ENCODE results near the gene RPL26. TPM values are rescaled to one million over a fixed set of nuclear protein-coding genes. Genes with fewer than 3 reads are reported as not detected.
"Not testable (repeated sequence)": the region's sequence is repeated elsewhere in the genome, so short reads cannot be mapped to it uniquely, and the experiment has no call there.

The RPL26 gene
- total RNA-seq, 1 donor from 2014 or later, result 4,627 TPM

- TF ChIP-seq CTCF (conservative IDR thresholded peaks at IDR 0.05; ENCODE audit: low read depth, low read length), result no peak
- no peak for DNase-seq (ENCODE audit: low read depth)
- H3K4me3 ChIP-seq (ENCODE audit: low read depth, low read length), result no peak overlapping the region
Measured at GRCh38 chr17:8387914-8388651, 5.1 kb upstream of the RPL26 start.

- no peak overlapping the region for H3K4me3 ChIP-seq (ENCODE audit: low read depth, low read length)
- no peak for DNase-seq (ENCODE audit: low read depth)
- TF ChIP-seq CTCF (conservative IDR thresholded peaks at IDR 0.05; ENCODE audit: low read depth, low read length), result no peak
Measured at GRCh38 chr17:8386841-8387240, 3.8 kb upstream of the RPL26 start.

- no peak for TF ChIP-seq CTCF (conservative IDR thresholded peaks at IDR 0.05; ENCODE audit: low read depth, low read length)
- peak overlapping the region; percentile 72 for H3K4me3 ChIP-seq (ENCODE audit: low read depth, low read length)
- peak; percentile 94 for DNase-seq (ENCODE audit: low read depth)
Measured at GRCh38 chr17:8384801-8385378, 1.9 kb upstream of the RPL26 start.

GRCh38 chr17:8382880-8383142, 182 bp downstream of the RPL26 start:
- peak overlapping the region; percentile 72 for H3K4me3 ChIP-seq (ENCODE audit: low read depth, low read length)
- TF ChIP-seq CTCF (conservative IDR thresholded peaks at IDR 0.05; ENCODE audit: low read depth, low read length), result no peak
- DNase-seq (ENCODE audit: low read depth), result no peak

GRCh38 chr17:8382052-8382879, 727 bp downstream of the RPL26 start:
- no peak for DNase-seq (ENCODE audit: low read depth)
- H3K4me3 ChIP-seq (ENCODE audit: low read depth, low read length), result peak overlapping the region; percentile 72
- TF ChIP-seq CTCF (conservative IDR thresholded peaks at IDR 0.05; ENCODE audit: low read depth, low read length), result no peak

- H3K4me3 ChIP-seq (ENCODE audit: low read depth, low read length), result peak overlapping the region; percentile 19
- no peak for DNase-seq (ENCODE audit: low read depth)
- TF ChIP-seq CTCF (conservative IDR thresholded peaks at IDR 0.05; ENCODE audit: low read depth, low read length), result no peak
Measured at GRCh38 chr17:8380049-8380448, 2.9 kb downstream of the RPL26 start.

- H3K4me3 ChIP-seq (ENCODE audit: low read depth, low read length), result not testable (repeated sequence)
Measured at GRCh38 chr17:8378117-8378516, 4.9 kb downstream of the RPL26 start.

More at GRCh38 chr17:8378117-8378516, 4.9 kb downstream of the RPL26 start:
- DNase-seq (ENCODE audit: low read depth), result not testable (repeated sequence)

Measured in epithelial cell of proximal tubule (primary cell).